SU-DHL-6 (cell line): ENCODE results near the gene TES.

ENCODE experiments used
- H2AFZ ChIP-seq: fragments of 200-600 bp; sonication (generic); 2 replicates; pipeline ENCODE4 v1.6.1; 2014; ENCODE audit warnings: low read depth, mild to moderate bottlenecking, moderate library complexity, mixed read lengths, antibody characterized with exemption, low read length; ENCODE audit not compliant: severe bottlenecking
- H3F3A ChIP-seq: fragments of 200-600 bp; shearing (Covaris generic); 2 replicates; pipeline ENCODE4 v1.6.0; 2016; ENCODE audit warnings: antibody characterized with exemption, mild to moderate bottlenecking; ENCODE audit not compliant: insufficient read depth
- H3K27ac ChIP-seq: fragments of 200-600 bp; sonication (generic); 2 replicates; pipeline ENCODE4 v1.5.1; 2016; ENCODE audit warnings: low read depth, mild to moderate bottlenecking, low read length, moderate library complexity, mixed read lengths
- H3K27me3 ChIP-seq: fragments of 200-600 bp; sonication (generic), shearing (Covaris generic); 2 replicates; pipeline ENCODE4 v1.6.0; 2014; ENCODE audit warnings: mild to moderate bottlenecking, low read length
- H3K36me3 ChIP-seq: fragments of 200-600 bp; sonication (generic); 2 replicates; pipeline ENCODE4 v1.6.1; 2014; ENCODE audit warnings: mild to moderate bottlenecking, low read length, mixed read lengths
- H3K4me2 ChIP-seq: fragments of 300-600, 200-600 bp; shearing (Covaris generic), sonication (generic); 2 replicates; pipeline ENCODE4 v1.6.0; 2014; ENCODE audit warnings: low read length, low read depth, mild to moderate bottlenecking; ENCODE audit not compliant: poor library complexity, severe bottlenecking
- H3K4me3 ChIP-seq: fragments of 200-600 bp; sonication (generic); 2 replicates; pipeline ENCODE4 v1.5.1; 2014; ENCODE audit warnings: antibody characterized with exemption, low read length, mild to moderate bottlenecking, mixed read lengths; ENCODE audit not compliant: insufficient read depth, poor library complexity, severe bottlenecking
- H3K79me2 ChIP-seq: fragments of 200-600 bp; sonication (generic); 2 replicates; pipeline ENCODE4 v1.6.1; 2014; ENCODE audit warnings: mild to moderate bottlenecking, low read length, moderate library complexity; ENCODE audit not compliant: insufficient read depth
- H3K9ac ChIP-seq: fragments of 200-600 bp; sonication (generic); 2 replicates; pipeline ENCODE4 v1.7.0; 2014; ENCODE audit warnings: mild to moderate bottlenecking, low read length
- H3K9me2 ChIP-seq: fragments of 200-600 bp; sonication (generic); replicated peaks from 2 replicates; pipeline ENCODE4 v1.6.1; 2014; ENCODE audit warnings: low read length; ENCODE audit not compliant: insufficient read depth
- H3K9me3 ChIP-seq: fragments of 200-600 bp; sonication (generic); 2 replicates; pipeline ENCODE4 v1.6.1; 2014; ENCODE audit warnings: low read length, mixed read lengths; ENCODE audit not compliant: insufficient read depth
- H4K20me1 ChIP-seq: fragments of 200-600 bp; sonication (generic); 2 replicates; pipeline ENCODE4 v1.6.1; 2014; ENCODE audit warnings: low read depth, mild to moderate bottlenecking, antibody characterized with exemption, low read length, moderate library complexity, mixed read lengths
- EZH2phosphoT487 ChIP-seq: fragments of 200-600 bp; sonication (generic), shearing (Covaris generic); conservative IDR thresholded peaks from 2 replicates; pipeline ENCODE4 v1.6.1; 2018; ENCODE audit warnings: mild to moderate bottlenecking, antibody characterized with exemption, low read length, moderate library complexity, mixed read lengths
- TF ChIP-seq, protein P1 (sequence below): fragments of 200-600 bp; sonication (generic); IDR thresholded peaks from one replicate; pipeline ENCODE4 v1.5.1; 2017; ENCODE audit warnings: antibody characterized with exemption, mild to moderate bottlenecking, low read length, moderate library complexity; ENCODE audit not compliant: insufficient read depth, poor library complexity, severe bottlenecking

The TES gene

DNA sequence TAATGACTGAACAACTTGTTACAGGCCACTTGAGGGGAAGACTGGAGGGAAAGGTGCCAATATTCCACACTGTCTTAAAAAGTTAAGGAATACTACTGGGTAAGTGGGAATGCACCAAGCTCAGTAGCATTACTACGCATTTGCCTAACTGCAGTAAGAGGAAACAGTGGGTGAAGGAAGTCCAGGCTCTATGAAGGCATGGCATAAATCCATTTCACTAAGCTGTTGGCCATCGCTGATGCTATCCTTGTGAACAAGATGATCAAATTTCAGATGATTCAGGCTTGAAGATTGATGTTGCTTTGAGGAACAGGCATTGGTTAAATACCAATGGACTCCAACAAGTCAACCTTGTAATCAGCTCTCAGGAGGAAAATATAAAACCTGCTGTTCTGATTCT is 44.2 kb upstream of the TES start:
- no peak overlapping the region for H3K27ac ChIP-seq
- no peaks in the 10 kb centered on the region for H3K9me3 ChIP-seq
- no peaks in the 10 kb centered on the region for H3K9me2 ChIP-seq
- H3K4me2 ChIP-seq, result no peak overlapping the region
- no peaks in the 10 kb centered on the region for H4K20me1 ChIP-seq
- H3F3A ChIP-seq, result no peaks in the 10 kb centered on the region
- H3K79me2 ChIP-seq, result no peaks in the 10 kb centered on the region
- H3K9ac ChIP-seq, result no peak overlapping the region
- H2AFZ ChIP-seq, result no peak overlapping the region
- H3K36me3 ChIP-seq, result no peaks in the 10 kb centered on the region
- TF ChIP-seq, protein P1, sequence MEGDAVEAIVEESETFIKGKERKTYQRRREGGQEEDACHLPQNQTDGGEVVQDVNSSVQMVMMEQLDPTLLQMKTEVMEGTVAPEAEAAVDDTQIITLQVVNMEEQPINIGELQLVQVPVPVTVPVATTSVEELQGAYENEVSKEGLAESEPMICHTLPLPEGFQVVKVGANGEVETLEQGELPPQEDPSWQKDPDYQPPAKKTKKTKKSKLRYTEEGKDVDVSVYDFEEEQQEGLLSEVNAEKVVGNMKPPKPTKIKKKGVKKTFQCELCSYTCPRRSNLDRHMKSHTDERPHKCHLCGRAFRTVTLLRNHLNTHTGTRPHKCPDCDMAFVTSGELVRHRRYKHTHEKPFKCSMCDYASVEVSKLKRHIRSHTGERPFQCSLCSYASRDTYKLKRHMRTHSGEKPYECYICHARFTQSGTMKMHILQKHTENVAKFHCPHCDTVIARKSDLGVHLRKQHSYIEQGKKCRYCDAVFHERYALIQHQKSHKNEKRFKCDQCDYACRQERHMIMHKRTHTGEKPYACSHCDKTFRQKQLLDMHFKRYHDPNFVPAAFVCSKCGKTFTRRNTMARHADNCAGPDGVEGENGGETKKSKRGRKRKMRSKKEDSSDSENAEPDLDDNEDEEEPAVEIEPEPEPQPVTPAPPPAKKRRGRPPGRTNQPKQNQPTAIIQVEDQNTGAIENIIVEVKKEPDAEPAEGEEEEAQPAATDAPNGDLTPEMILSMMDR, result no peak
- TF ChIP-seq EZH2phosphoT487, result no peak
- H3K4me3 ChIP-seq, result no peak overlapping the region
- no peaks in the 10 kb centered on the region for H3K27me3 ChIP-seq

DNA sequence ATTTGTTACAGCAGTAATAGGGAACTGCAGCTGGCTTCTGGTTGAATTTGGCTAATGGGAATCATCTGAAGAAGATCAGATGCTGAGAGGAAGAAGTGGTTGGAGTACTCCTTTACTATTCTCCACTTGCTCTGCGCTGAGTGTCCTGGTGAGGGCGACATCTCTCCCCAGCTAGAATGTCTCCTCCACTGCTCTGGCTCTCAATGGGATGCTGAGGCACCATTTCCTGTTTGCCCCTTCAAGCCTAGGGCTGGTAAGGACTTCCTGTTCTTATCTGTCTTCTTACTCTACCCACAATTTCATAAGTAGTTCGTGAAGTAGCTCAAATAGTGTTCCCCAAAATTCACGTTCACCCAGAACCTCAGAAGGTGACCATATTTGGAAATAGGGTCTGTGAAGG is 43.2 kb upstream of the TES start:
- Histone ChIP-seq H2AFZ (no peak overlapping the region), H3K4me3 (no peak overlapping the region), H3F3A (no peaks in the 10 kb centered on the region), H3K9me2 (no peaks in the 10 kb centered on the region), H3K27ac (no peak overlapping the region), H3K36me3 (no peaks in the 10 kb centered on the region), H3K9me3 (no peaks in the 10 kb centered on the region), H3K9ac (no peak overlapping the region), H3K79me2 (no peaks in the 10 kb centered on the region), H3K4me2 (no peak overlapping the region), H4K20me1 (no peaks in the 10 kb centered on the region), H3K27me3 (no peaks in the 10 kb centered on the region)
- no peak for TF ChIP-seq EZH2phosphoT487
- TF ChIP-seq, protein P1, result peak; percentile 39

DNA sequence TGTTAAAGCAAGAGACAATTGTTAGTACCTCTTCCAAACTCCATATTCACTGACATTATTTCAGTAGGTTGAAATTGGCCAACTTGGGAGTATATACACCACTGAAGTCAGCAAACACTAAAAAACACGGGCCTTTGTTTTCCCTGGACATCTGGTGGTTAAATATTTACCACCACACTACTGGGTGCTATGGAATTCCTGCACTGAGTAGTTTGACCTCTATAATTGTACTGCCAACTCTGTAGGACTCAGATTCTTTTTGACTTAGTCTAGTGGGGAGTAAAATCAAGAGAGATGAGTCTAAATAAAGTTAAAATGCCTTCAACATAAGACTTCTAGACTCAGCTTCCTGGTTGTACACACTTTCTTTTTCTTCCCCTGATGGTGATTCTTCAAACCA is 41.3 kb upstream of the TES start:
- Histone ChIP-seq H3K36me3 (no peaks in the 10 kb centered on the region), H3K9ac (no peak overlapping the region), H3K9me2 (no peaks in the 10 kb centered on the region), H3K27ac (no peak overlapping the region), H4K20me1 (no peaks in the 10 kb centered on the region), H3K4me2 (no peak overlapping the region), H3F3A (no peaks in the 10 kb centered on the region), H2AFZ (no peak overlapping the region), H3K27me3 (no peaks in the 10 kb centered on the region), H3K79me2 (no peaks in the 10 kb centered on the region), H3K4me3 (no peak overlapping the region), H3K9me3 (no peaks in the 10 kb centered on the region)
- TF ChIP-seq, protein P1, result no peak
- no peak for TF ChIP-seq EZH2phosphoT487
